CD4-positive, alpha-beta memory T cell (primary cell): Measurements from ENCODE around the gene CHCHD6. TPM values are rescaled to one million over a fixed set of nuclear protein-coding genes. Genes with fewer than 3 reads are reported as not detected.

Source experiments
- CTCF ChIA-PET: fragments of 350-600 bp; sonication (Branson Sonifier 250); formaldehyde crosslinking; loops from one replicate; lab custom pipeline; 2021; ENCODE audit warnings: inconsistent platforms; ENCODE audit not compliant: partially characterized antibody; lab: Charles Lee
- POLR2A ChIA-PET: fragments of 350-600 bp; sonication (Branson Sonifier 250); formaldehyde crosslinking; loops from one replicate; lab custom pipeline; 2021; ENCODE audit not compliant: partially characterized antibody; lab: Charles Lee
- DNase-seq, 5 donors: peaks; one replicate each; pipeline versions ENCODE4 v3.0.0 to v3.0.0-alpha.2; 2020 to 2022; ENCODE audit warnings: mixed read lengths in 1 of 5
- H3K27ac ChIP-seq: one replicate; pipeline ENCODE4 v1.7.0; 2013; ENCODE audit warnings: low read depth, low read length
- H3K27me3 ChIP-seq: 2 replicates; pipeline ENCODE4 v1.7.0; 2013; ENCODE audit warnings: mild to moderate bottlenecking, low read length, moderate library complexity; ENCODE audit not compliant: insufficient read depth
- H3K36me3 ChIP-seq: 2 replicates; pipeline ENCODE4 v1.7.0; 2013; ENCODE audit warnings: mild to moderate bottlenecking, low read length, moderate library complexity; ENCODE audit not compliant: insufficient read depth
- H3K4me1 ChIP-seq: 2 replicates; pipeline ENCODE4 v1.7.0; 2013; ENCODE audit warnings: mild to moderate bottlenecking, low read length, moderate library complexity; ENCODE audit not compliant: insufficient read depth
- H3K4me3 ChIP-seq, 2 donors: one replicate each; pipeline ENCODE4 v1.7.0; 2013; ENCODE audit warnings: low read length in 2 of 2, mild to moderate bottlenecking in 1 of 2
- H3K9me3 ChIP-seq, 2 donors: one replicate each; pipeline ENCODE4 v1.7.0; 2013; ENCODE audit warnings: low read length in 2 of 2, control low read depth in 1 of 2; ENCODE audit not compliant: control insufficient read depth in 1 of 2
- H3K27ac Mint-ChIP-seq, 7 donors: one replicate each; pipeline ENCODE4 v1.8.0; 2020 to 2021; ENCODE audit warnings: mixed read lengths in 7 of 7, mild to moderate bottlenecking in 6 of 7, inconsistent platforms in 3 of 7, moderate library complexity in 3 of 7
- H3K27me3 Mint-ChIP-seq, 2 donors: one replicate each; pipeline ENCODE4 v1.8.0; 2020 to 2021; ENCODE audit warnings: mixed read lengths in 2 of 2
- H3K36me3 Mint-ChIP-seq, 2 donors: one replicate each; pipeline ENCODE4 v1.8.0; 2020 to 2021; ENCODE audit warnings: mixed read lengths in 2 of 2, inconsistent platforms in 1 of 2, mild to moderate bottlenecking in 1 of 2
- H3K4me1 Mint-ChIP-seq, 4 donors: one replicate each; pipeline ENCODE4 v1.8.0; 2020 to 2021; ENCODE audit warnings: mixed read lengths in 4 of 4, mild to moderate bottlenecking in 1 of 4
- H3K4me3 Mint-ChIP-seq, 8 donors: one replicate each; pipeline ENCODE4 v1.8.0; 2020 to 2021; ENCODE audit warnings: mixed read lengths in 8 of 8, mild to moderate bottlenecking in 7 of 8, moderate library complexity in 6 of 8, inconsistent platforms in 3 of 8
- H3K9me3 Mint-ChIP-seq, 8 donors: one replicate each; pipeline ENCODE4 v1.8.0; 2020 to 2021; ENCODE audit warnings: mixed read lengths in 8 of 8, mild to moderate bottlenecking in 5 of 8, inconsistent platforms in 3 of 8, moderate library complexity in 1 of 8
- intact Hi-C: fragments of 100-400 bp; cut with micrococcal nuclease; formaldehyde crosslinking; loops from one replicate; pipeline ENCODE4 v1.15.1; 2023
- polyA plus RNA-seq, 2 donors: library from polyadenylated mRNA; unstranded; fragments of 300-500 nt; fragmentation: Illumina TruSeq; gene quantifications; one replicate each; pipeline ENCODE4 v1.2.3, GENCODE V29; 2021
- total RNA-seq, 2 experiments: library from RNA; stranded (reverse); gene quantifications; one replicate each; pipeline ENCODE4 v1.2.3, GENCODE V29; 2021

The CHCHD6 gene
- total and polyA plus RNA-seq, 4 experiments from 2014 or later, result 7.3 to 12.3 (median 10.2) TPM

DNA sequence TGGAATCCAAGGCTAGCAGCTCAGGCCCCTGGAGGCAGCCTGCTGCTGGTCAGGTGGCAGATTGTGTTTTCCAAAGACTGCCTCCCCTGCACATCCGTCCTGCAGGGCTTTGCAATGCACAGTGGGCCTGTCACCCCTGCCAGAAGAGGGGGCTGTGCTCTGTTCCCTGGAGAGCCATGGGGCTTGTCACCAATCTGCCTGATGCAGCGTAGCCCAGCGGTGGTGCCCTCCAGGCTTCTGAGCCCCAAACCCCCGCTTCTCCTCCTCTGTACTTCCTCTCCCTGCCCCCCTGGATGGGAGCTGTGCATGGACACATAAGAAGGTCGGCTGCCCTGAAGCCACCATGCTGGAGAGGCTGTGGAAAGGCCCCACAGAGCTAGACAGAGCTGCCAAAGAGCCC, 268.8 kb downstream of the CHCHD6 start:
- H3K4me3 Mint-ChIP-seq, result no peak overlapping the region

DNA sequence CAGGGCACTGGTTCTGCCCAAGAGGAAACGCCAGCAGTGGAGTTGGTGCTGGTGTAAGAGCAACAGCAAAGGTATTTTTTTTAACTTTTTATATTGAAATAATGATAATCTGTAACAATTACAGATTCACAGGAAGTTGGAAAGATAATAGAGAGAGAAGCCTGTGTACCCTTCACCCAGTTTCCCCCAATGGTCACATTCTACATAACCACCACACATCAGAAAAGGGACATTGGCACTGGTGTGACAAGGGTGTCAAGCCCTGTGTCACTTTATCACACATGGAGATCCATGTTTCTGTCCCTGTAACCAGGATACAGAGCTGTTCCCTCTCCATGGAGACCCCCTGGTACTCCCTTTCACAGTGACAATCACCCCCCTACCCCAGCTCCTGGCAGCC, 269.8 kb downstream of the CHCHD6 start:
- H3K4me3 Mint-ChIP-seq, result no peak overlapping the region
- intact Hi-C loops, result no loop called here
- Histone ChIP-seq H3K4me1 (no peaks in the 10 kb centered on the region), H3K27me3 (no peaks in the 10 kb centered on the region), H3K27ac (no peak overlapping the region), H3K4me3 (no peak overlapping the region), H3K36me3 (no peaks in the 10 kb centered on the region), H3K9me3 (peaks cover 0 to 5% of the 10 kb centered on the region in 2 donors)
- H3K27me3 Mint-ChIP-seq, result peaks cover 15 to 16% of the 10 kb centered on the region in 2 donors
- no peak for DNase-seq
- H3K27ac Mint-ChIP-seq, result no peak overlapping the region
- ChIA-PET CTCF (interaction anchor here (6.0 kb wide), 1 partner anchor 8 kb away, joined by 26 read pairs; the partner anchor contains the start of gene PLXNA1), POLR2A (no interaction called here)
- H3K36me3 Mint-ChIP-seq, result peaks cover 4 to 15% of the 10 kb centered on the region in 2 donors
- H3K9me3 Mint-ChIP-seq, result peaks cover 0 to 26% (median 18%) of the 10 kb centered on the region in 8 donors
- no peaks in the 10 kb centered on the region for H3K4me1 Mint-ChIP-seq

More for the DNA sequence above, 268.8 kb downstream of the CHCHD6 start:
- DNase-seq, result no peak
- Mint-ChIP-seq H3K9me3 (peaks cover 0 to 26% (median 17%) of the 10 kb centered on the region in 8 donors), H3K36me3 (peaks cover 4 to 15% of the 10 kb centered on the region in 2 donors), H3K27me3 (peaks cover 7 to 11% of the 10 kb centered on the region in 2 donors), H3K4me1 (no peaks in the 10 kb centered on the region), H3K27ac (no peak overlapping the region)
- H3K36me3 ChIP-seq, result no peaks in the 10 kb centered on the region
- peaks cover 0 to 5% of the 10 kb centered on the region in 2 donors for H3K9me3 ChIP-seq
- intact Hi-C loops, result no loop called here
- H3K4me1 ChIP-seq, result no peaks in the 10 kb centered on the region
- no peaks in the 10 kb centered on the region for H3K27me3 ChIP-seq
- CTCF ChIA-PET, result interaction anchor here (6.0 kb wide), 1 partner anchor 9 kb away, joined by 26 read pairs; the partner anchor contains the start of gene PLXNA1
- H3K27ac ChIP-seq, result no peak overlapping the region
- POLR2A ChIA-PET, result no interaction called here
- no peak overlapping the region for H3K4me3 ChIP-seq

DNA sequence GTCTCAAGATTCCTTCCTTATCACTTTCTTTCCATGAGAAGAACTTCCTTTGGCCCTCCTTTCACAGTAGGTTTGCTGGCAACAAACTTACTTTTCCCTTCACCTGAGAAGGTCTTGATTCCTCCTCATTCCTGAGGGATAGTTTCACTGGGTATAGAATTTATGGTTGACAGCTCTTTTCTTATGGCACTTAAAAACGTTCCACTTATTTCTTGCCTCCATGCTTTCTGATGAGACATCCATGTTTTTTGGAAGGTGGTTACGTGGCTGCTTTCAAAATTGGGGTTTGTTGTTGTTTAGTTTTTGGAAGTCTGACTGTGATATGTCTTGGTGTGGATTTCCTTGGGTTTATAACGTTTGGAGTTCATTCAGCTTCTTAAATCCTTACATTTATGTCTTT, 270.7 kb downstream of the CHCHD6 start:
- Mint-ChIP-seq H3K4me1 (no peaks in the 10 kb centered on the region), H3K27ac (no peak overlapping the region), H3K9me3 (peaks cover 0 to 26% (median 18%) of the 10 kb centered on the region in 8 donors), H3K36me3 (peaks cover 4 to 15% of the 10 kb centered on the region in 2 donors), H3K27me3 (peaks cover 15 to 16% of the 10 kb centered on the region in 2 donors), H3K4me3 (no peak overlapping the region)
- Histone ChIP-seq H3K36me3 (no peaks in the 10 kb centered on the region), H3K4me3 (no peak overlapping the region), H3K27ac (no peak overlapping the region), H3K4me1 (no peaks in the 10 kb centered on the region), H3K27me3 (no peaks in the 10 kb centered on the region), H3K9me3 (peaks cover 0 to 5% of the 10 kb centered on the region in 2 donors)
- ChIA-PET CTCF (no interaction called here), POLR2A (no interaction called here)
- intact Hi-C loops, result no loop called here
- no peak for DNase-seq

DNA sequence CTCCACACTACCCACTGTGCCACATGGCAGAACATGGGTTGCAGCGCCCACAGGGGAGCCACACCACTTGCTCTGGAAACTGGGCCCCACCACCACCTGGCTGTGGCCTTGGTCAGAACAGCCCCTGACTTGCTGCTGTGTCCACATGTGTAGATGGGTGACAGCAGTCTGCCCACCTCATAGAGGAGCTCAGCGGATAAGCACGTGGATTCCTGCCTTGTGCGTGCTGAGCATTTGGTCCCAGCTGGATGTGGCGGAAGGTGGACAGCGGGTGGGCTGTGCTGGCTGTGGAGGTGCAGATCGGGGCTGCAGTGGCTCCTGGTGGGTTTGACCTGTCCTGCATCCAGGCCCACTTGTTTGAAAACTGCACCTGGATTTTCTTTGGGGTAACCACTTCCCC, 272.9 kb downstream of the CHCHD6 start:
- no peaks in the 10 kb centered on the region for H3K36me3 ChIP-seq
- H3K4me1 Mint-ChIP-seq, result peaks cover 2 to 10% (median 5%) of the 10 kb centered on the region in 4 donors
- peaks cover 0 to 26% (median 19%) of the 10 kb centered on the region in 8 donors for H3K9me3 Mint-ChIP-seq
- no peak overlapping the region for H3K4me3 ChIP-seq
- no peak for DNase-seq
- peaks cover 0 to 5% of the 10 kb centered on the region in 2 donors for H3K9me3 ChIP-seq
- ChIA-PET CTCF (no interaction called here), POLR2A (no interaction called here)
- peaks cover 4 to 15% of the 10 kb centered on the region in 2 donors for H3K36me3 Mint-ChIP-seq
- peaks cover 7% of the 10 kb centered on the region for H3K4me1 ChIP-seq
- H3K27me3 ChIP-seq, result no peaks in the 10 kb centered on the region
- no peak overlapping the region for H3K27ac Mint-ChIP-seq
- H3K27ac ChIP-seq, result no peak overlapping the region
- intact Hi-C loops, result no loop called here
- H3K4me3 Mint-ChIP-seq, result no peak overlapping the region
- peaks cover 13 to 15% of the 10 kb centered on the region in 2 donors for H3K27me3 Mint-ChIP-seq

DNA sequence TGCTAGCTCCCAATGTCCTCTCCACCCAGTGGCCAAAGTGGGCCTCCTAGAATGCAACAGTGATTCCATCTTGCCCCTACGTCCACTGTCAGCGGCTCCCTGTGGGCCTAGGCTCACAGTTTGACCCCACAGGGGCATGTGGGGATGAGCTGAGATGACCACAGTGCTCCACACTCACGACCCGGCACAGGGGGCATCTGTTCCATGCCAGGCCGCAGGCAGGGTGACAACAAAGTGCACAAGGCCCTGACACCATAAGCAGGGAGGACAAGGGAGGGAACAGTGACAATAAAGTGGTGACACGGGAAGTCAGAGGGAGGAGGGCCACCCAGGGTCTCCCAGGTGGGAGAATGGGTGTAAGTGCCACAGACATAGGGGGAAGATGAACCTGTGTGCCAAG, 273.8 kb downstream of the CHCHD6 start:
- H3K27ac Mint-ChIP-seq, result peak overlapping the region in 2 of 7 donors; percentile 28 to 62
- H3K4me3 Mint-ChIP-seq, result peak overlapping the region in 2 of 8 donors; percentile 15 to 17
- CTCF ChIA-PET, result no interaction called here
- intact Hi-C loops, result no loop called here
- peaks cover 13 to 15% of the 10 kb centered on the region in 2 donors for H3K27me3 Mint-ChIP-seq
- Histone ChIP-seq H3K4me1 (peaks cover 11% of the 10 kb centered on the region), H3K27me3 (no peaks in the 10 kb centered on the region), H3K9me3 (peaks cover 0 to 5% of the 10 kb centered on the region in 2 donors), H3K27ac (no peak overlapping the region), H3K4me3 (no peak overlapping the region), H3K36me3 (no peaks in the 10 kb centered on the region)
- POLR2A ChIA-PET, result no interaction called here
- peaks cover 5 to 15% (median 10%) of the 10 kb centered on the region in 4 donors for H3K4me1 Mint-ChIP-seq
- peaks cover 0 to 26% (median 19%) of the 10 kb centered on the region in 8 donors for H3K9me3 Mint-ChIP-seq
- no peak for DNase-seq
- H3K36me3 Mint-ChIP-seq, result peaks cover 5 to 15% of the 10 kb centered on the region in 2 donors

DNA sequence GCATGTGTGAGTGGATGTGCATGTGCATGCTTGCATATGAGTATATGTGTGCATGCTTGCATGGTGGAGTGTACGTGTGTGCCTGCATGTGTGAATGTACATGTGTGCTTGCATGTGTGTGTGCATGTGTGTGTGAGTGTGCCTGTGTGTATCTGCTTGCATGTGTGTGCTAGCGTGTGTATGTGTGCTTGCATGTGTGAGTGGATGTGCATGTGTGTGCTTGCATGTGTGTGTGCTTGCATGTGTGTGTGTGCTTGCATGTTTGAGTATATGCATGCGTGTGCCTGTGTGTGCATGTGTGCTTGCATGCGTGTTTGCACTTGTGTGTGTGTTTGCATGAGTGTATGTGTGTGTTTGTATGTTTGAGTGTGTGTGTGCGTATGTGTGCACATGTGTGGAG, 274.3 kb downstream of the CHCHD6 start:
- H3K27me3 ChIP-seq, result no peaks in the 10 kb centered on the region
- peaks cover 11% of the 10 kb centered on the region for H3K4me1 ChIP-seq
- Mint-ChIP-seq H3K27me3 (peaks cover 13 to 15% of the 10 kb centered on the region in 2 donors), H3K27ac (peak overlapping the region in 2 of 7 donors; percentile 41 to 81), H3K4me3 (peak overlapping the region in 1 of 8 donors; percentile 4), H3K9me3 (peaks cover 0 to 23% (median 19%) of the 10 kb centered on the region in 8 donors), H3K4me1 (peaks cover 5 to 15% (median 10%) of the 10 kb centered on the region in 4 donors), H3K36me3 (peaks cover 5 to 15% of the 10 kb centered on the region in 2 donors)
- POLR2A ChIA-PET, result no interaction called here
- H3K27ac ChIP-seq, result no peak overlapping the region
- CTCF ChIA-PET, result no interaction called here
- H3K36me3 ChIP-seq, result no peaks in the 10 kb centered on the region
- intact Hi-C loops, result no loop called here
- DNase-seq, result no peak
- no peak overlapping the region for H3K4me3 ChIP-seq
- H3K9me3 ChIP-seq, result peaks cover 0 to 5% of the 10 kb centered on the region in 2 donors

DNA sequence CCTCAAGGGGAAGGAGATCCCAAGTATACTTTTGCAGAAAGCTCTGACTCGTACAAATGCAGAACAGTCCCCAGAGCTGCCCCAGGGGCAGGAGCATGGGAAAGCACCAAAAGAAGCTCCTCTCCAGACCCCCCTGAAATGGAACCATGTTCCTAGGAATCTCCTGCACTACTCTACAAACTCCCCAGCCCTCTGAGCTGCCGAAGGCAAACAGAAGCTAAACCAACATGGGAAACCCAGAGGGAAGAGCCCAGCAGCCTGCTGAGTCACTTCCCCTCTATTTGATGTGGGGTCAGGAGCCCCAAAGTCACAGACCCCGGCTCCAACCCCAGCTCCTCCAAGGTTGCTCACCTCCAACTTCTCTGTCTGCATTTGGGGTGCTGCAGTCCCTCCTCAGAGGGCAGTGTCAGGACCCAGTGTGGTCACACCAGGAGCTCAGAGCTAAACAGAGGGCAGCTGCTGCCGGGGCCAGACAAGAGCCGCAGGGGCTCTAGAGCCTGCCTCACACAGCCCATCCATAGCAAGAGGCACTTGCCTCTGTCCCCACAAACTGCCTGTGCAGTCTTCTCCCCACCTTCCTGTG, 275.1 kb downstream of the CHCHD6 start:
- CTCF ChIA-PET, result interaction anchor here (0.8 kb wide), 1 partner anchor 9 kb away, joined by 3 read pairs; no protein-coding TSS in a partner anchor
- no peak for DNase-seq
- intact Hi-C loops, result no loop called here

More for the DNA sequence above, 275.1 kb downstream of the CHCHD6 start:
- POLR2A ChIA-PET, result no interaction called here
- Histone ChIP-seq H3K36me3 (no peaks in the 10 kb centered on the region), H3K4me3 (no peak overlapping the region), H3K9me3 (peaks cover 0 to 5% of the 10 kb centered on the region in 2 donors), H3K27ac (no peak overlapping the region), H3K4me1 (peaks cover 11% of the 10 kb centered on the region), H3K27me3 (no peaks in the 10 kb centered on the region)
- Mint-ChIP-seq H3K27ac (no peak overlapping the region), H3K9me3 (peaks cover 0 to 21% (median 14%) of the 10 kb centered on the region in 8 donors), H3K36me3 (peaks cover 5 to 14% of the 10 kb centered on the region in 2 donors), H3K4me1 (peaks cover 5 to 15% (median 10%) of the 10 kb centered on the region in 4 donors), H3K27me3 (peaks cover 13 to 15% of the 10 kb centered on the region in 2 donors), H3K4me3 (no peak overlapping the region)
